B cell (primary cell): Measurements from ENCODE around the gene DOK5.

Experiments
- CTCF ChIP-seq: fragments of 200-600 bp; IDR thresholded peaks from one replicate; pipeline ENCODE4 v1.8.0; 2022; ENCODE audit warnings: antibody characterized with exemption, mild to moderate bottlenecking
- EZH2 ChIP-seq: IDR thresholded peaks from 2 replicates; pipeline ENCODE4 v1.6.1; 2012; ENCODE audit warnings: borderline replicate concordance, low read depth, mild to moderate bottlenecking, moderate library complexity, low read length; ENCODE audit not compliant: insufficient read depth, poor library complexity, severe bottlenecking

- TF ChIP-seq CTCF: no peak
- no peak for TF ChIP-seq EZH2
These were observed 20.4 kb upstream of the DOK5 start for GRCh38 chr20:54454982-54455381.
